HG02943 (cell line): Measurements from ENCODE around the gene POLG2.
"Not testable (repeated sequence)": the region's sequence is repeated elsewhere in the genome, so short reads cannot be mapped to it uniquely, and the experiment has no call there.

Experiments used
- ATAC-seq: cut with Tn5 transposase; IDR thresholded peaks from one replicate; pipeline ENCODE4 v1.9.1; 2021; ENCODE audit warnings: mild to moderate bottlenecking, low read depth, moderate library complexity; ENCODE audit not compliant: unreplicated experiment

The POLG2 gene

GRCh38 chr17:64443086-64443760 is 53.6 kb downstream of the POLG2 start:
- ATAC-seq = no peak

- ATAC-seq = no peak
Observed at GRCh38 chr17:64442541-64442971, 54.3 kb downstream of the POLG2 start.

GRCh38 chr17:64441772-64442540 is 54.9 kb downstream of the POLG2 start:
- no peak for ATAC-seq

- ATAC-seq = no peak
Observed at GRCh38 chr17:64439956-64440355, 56.9 kb downstream of the POLG2 start.

GRCh38 chr17:64439521-64439920 is 57.3 kb downstream of the POLG2 start:
- ATAC-seq = not testable (repeated sequence)

GRCh38 chr17:64437944-64438525 is 58.8 kb downstream of the POLG2 start:
- ATAC-seq = no peak

- ATAC-seq = no peak
Observed at GRCh38 chr17:64431534-64431933, 65.3 kb downstream of the POLG2 start.

- not testable (repeated sequence) for ATAC-seq
Observed at GRCh38 chr17:64430036-64430435, 66.8 kb downstream of the POLG2 start.

GRCh38 chr17:64428406-64428805 is 68.4 kb downstream of the POLG2 start:
- ATAC-seq = no peak
